Measurements from ENCODE around the gene UROC1. TPM values are rescaled to one million over a fixed set of nuclear protein-coding genes. Genes with fewer than 3 reads are reported as not detected.

UROC1 gene
- polyA plus RNA-seq, 1 of the 3 experiments (the other 2 are of a cell fraction), result not detected

DNA sequence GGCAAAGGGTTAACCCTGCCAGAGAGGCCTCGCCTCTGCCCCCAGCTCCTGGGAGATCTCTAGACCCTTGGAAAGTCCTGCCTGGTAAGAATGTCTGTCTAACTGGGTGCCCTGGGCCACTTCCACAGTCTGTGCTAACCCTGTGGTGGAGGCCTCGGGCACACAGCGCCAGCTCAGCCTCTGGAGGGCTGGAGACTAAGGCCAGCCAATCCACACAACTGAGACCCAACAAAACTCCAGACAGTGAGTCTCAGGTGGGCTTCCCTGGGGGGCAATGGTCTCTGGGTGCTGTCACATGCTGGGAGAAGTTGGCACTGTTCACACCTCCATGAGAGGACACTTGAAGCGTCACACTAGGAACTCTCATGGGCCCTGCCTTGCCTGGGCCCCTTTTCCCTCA is 61.4 kb downstream of the UROC1 start:
- Histone ChIP-seq H3F3A (replicated peaks; ENCODE audit: insufficient read depth) (no peaks in the 10 kb centered on the region), H3K9me2 (no peaks in the 10 kb centered on the region), H3K79me2 (ENCODE audit: insufficient read depth) (peaks cover 8% of the 10 kb centered on the region; the same call in 1 of the 2 replicates), H3K4me3 (ENCODE audit: low read depth in 2 of 2, low read length in 1 of 2) (no peak overlapping the region), H3K4me2 (no peak overlapping the region), H3K9ac (no peak overlapping the region), H3K36me3 (replicated peaks in 1 of 2; ENCODE audit: control insufficient read depth in 1 of 2, insufficient read depth in 2 of 2, low read length in 1 of 2) (peaks cover 55 to 75% of the 10 kb centered on the region in 2 experiments), H3K27ac (ENCODE audit: low read depth in 2 of 2, low read length in 1 of 2) (no peak overlapping the region), H2AFZ (ENCODE audit: low read depth) (no peak overlapping the region), H3K4me1 (ENCODE audit: control insufficient read depth in 1 of 2, insufficient read depth in 2 of 2, low read depth in 1 of 2, low read length in 1 of 2) (peaks cover 0 to 2% of the 10 kb centered on the region in 2 experiments; a peak in 1 of 4 replicates), H3K27me3 (ENCODE audit: insufficient read depth) (no peaks in the 10 kb centered on the region), H3K9me3 (no peaks in the 10 kb centered on the region), H4K20me1 (ENCODE audit: insufficient read depth) (peaks cover 29% of the 10 kb centered on the region)
- POLR2A ChIA-PET, result no interaction called here
- WGBS (ENCODE audit: low lambda C conversion rate), result 94% methylated on average over 2 of the region's 4 CpGs
- TF ChIP-seq, protein P1, sequence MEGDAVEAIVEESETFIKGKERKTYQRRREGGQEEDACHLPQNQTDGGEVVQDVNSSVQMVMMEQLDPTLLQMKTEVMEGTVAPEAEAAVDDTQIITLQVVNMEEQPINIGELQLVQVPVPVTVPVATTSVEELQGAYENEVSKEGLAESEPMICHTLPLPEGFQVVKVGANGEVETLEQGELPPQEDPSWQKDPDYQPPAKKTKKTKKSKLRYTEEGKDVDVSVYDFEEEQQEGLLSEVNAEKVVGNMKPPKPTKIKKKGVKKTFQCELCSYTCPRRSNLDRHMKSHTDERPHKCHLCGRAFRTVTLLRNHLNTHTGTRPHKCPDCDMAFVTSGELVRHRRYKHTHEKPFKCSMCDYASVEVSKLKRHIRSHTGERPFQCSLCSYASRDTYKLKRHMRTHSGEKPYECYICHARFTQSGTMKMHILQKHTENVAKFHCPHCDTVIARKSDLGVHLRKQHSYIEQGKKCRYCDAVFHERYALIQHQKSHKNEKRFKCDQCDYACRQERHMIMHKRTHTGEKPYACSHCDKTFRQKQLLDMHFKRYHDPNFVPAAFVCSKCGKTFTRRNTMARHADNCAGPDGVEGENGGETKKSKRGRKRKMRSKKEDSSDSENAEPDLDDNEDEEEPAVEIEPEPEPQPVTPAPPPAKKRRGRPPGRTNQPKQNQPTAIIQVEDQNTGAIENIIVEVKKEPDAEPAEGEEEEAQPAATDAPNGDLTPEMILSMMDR (IDR thresholded peaks at IDR 0.05), result no peak
- TF ChIP-seq SMC3 (IDR thresholded peaks at IDR 0.05; ENCODE audit: low read depth, low read length) (no peak), JUND (IDR thresholded peaks at IDR 0.05) (no peak), POLR2AphosphoS5 (IDR thresholded peaks at IDR 0.05; ENCODE audit: low read depth, low read length) (no peak)
- CTCF ChIA-PET, result interaction anchor here (0.6 to 1.3 kb wide), 3 partner anchors 21 to 1119 kb away, joined by 3 to 4 read pairs (median 3); no protein-coding TSS in a partner anchor
- DNase-seq, result no peak

- ChIA-PET CTCF (interaction anchor here (1.3 kb wide), 1 partner anchor 1120 kb away, joined by 4 read pairs; no protein-coding TSS in a partner anchor), POLR2A (no interaction called here)
- DNase-seq, result no peak
- Histone ChIP-seq H3K4me2 (no peak overlapping the region), H3K27me3 (ENCODE audit: insufficient read depth) (no peaks in the 10 kb centered on the region), H3K9me3 (no peaks in the 10 kb centered on the region), H3K9ac (no peak overlapping the region), H4K20me1 (ENCODE audit: insufficient read depth) (peaks cover 24% of the 10 kb centered on the region), H3K4me1 (ENCODE audit: control insufficient read depth in 1 of 2, insufficient read depth in 2 of 2, low read depth in 1 of 2, low read length in 1 of 2) (peaks cover 0 to 2% of the 10 kb centered on the region in 2 experiments; a peak in 1 of 4 replicates), H3F3A (replicated peaks; ENCODE audit: insufficient read depth) (no peaks in the 10 kb centered on the region), H3K27ac (ENCODE audit: low read depth in 2 of 2, low read length in 1 of 2) (no peak overlapping the region), H3K79me2 (ENCODE audit: insufficient read depth) (peaks cover 8% of the 10 kb centered on the region; the same call in 1 of the 2 replicates), H3K9me2 (no peaks in the 10 kb centered on the region), H2AFZ (ENCODE audit: low read depth) (no peak overlapping the region), H3K4me3 (ENCODE audit: low read depth in 2 of 2, low read length in 1 of 2) (no peak overlapping the region), H3K36me3 (replicated peaks in 1 of 2; ENCODE audit: control insufficient read depth in 1 of 2, insufficient read depth in 2 of 2, low read length in 1 of 2) (peaks cover 50 to 75% of the 10 kb centered on the region in 2 experiments)
- WGBS (ENCODE audit: low lambda C conversion rate), result 96% methylated on average over 6 of the region's 6 CpGs
- TF ChIP-seq CHD2 (IDR thresholded peaks at IDR 0.05; ENCODE audit: low read length, partially characterized antibody), result no peak
- TF ChIP-seq GABPA (IDR thresholded peaks at IDR 0.05; ENCODE audit: low read depth), result no peak
- no peak for TF ChIP-seq MAX (IDR thresholded peaks at IDR 0.05; ENCODE audit: low read depth)
- no peak for TF ChIP-seq EP300 (IDR thresholded peaks at IDR 0.05; ENCODE audit: borderline replicate concordance in 1 of 2, low read depth in 1 of 2, low read length in 1 of 2)
- no peak for TF ChIP-seq YY1 (IDR thresholded peaks at IDR 0.05; ENCODE audit: low read depth)
These were observed 63.0 kb downstream of the UROC1 start for GRCh38 chr3:126454437-126455198.
